Mesodermal cell (in vitro differentiated cells): Measurements from ENCODE around the gene NFKBIA.

ENCODE experiments used
- H3K27ac ChIP-seq: 2 replicates; pipeline ENCODE4 v1.7.0; 2013; ENCODE audit warnings: mild to moderate bottlenecking, low read depth, low read length, moderate library complexity; ENCODE audit not compliant: severe bottlenecking
- H3K36me3 ChIP-seq: 2 replicates; pipeline ENCODE4 v1.7.1; 2013; ENCODE audit warnings: mild to moderate bottlenecking, low read length, moderate library complexity; ENCODE audit not compliant: control insufficient read depth, insufficient read depth
- H3K4me1 ChIP-seq: one replicate; pipeline ENCODE4 v1.7.1; 2013; ENCODE audit warnings: mild to moderate bottlenecking, low read length; ENCODE audit not compliant: insufficient read depth, control insufficient read depth, poor library complexity, severe bottlenecking
- H3K4me3 ChIP-seq: 2 replicates; pipeline ENCODE4 v1.7.0; 2013; ENCODE audit warnings: low read length, control low read depth, mild to moderate bottlenecking; ENCODE audit not compliant: insufficient read depth, poor library complexity, severe bottlenecking; ENCODE audit errors: extremely low read depth
- H3K9me3 ChIP-seq: 2 replicates; pipeline ENCODE4 v1.7.1; 2013; ENCODE audit warnings: mild to moderate bottlenecking, low read length, moderate library complexity; ENCODE audit not compliant: control insufficient read depth
- WGBS, 2 experiments: methylation state at CpG; one replicate each; pipeline ENCODE4 v1.1.5; 2013; ENCODE audit warnings: missing lambda C conversion rate in 2 of 2; ENCODE audit not compliant: insufficient coverage in 2 of 2; 5-methylcytosine and 5-hydroxymethylcytosine counted together

NFKBIA gene

GRCh38 chr14:35352274-35353233 is 52.0 kb downstream of the NFKBIA start:
- Histone ChIP-seq H3K4me1 (peaks cover 40% of the 10 kb centered on the region), H3K9me3 (no peaks in the 10 kb centered on the region), H3K36me3 (no peaks in the 10 kb centered on the region), H3K4me3 (no peak overlapping the region), H3K27ac (peak overlapping the region; percentile 23)
- WGBS, 2 experiments, result 72 to 75% methylated on average over 12 to 13 of the region's 15 CpGs

GRCh38 chr14:35351897-35352273 is 52.7 kb downstream of the NFKBIA start:
- H3K4me3 ChIP-seq, result no peak overlapping the region
- H3K36me3 ChIP-seq, result no peaks in the 10 kb centered on the region
- WGBS, 2 experiments, result 85% methylated on average over 4 of the region's 4 CpGs
- no peaks in the 10 kb centered on the region for H3K9me3 ChIP-seq
- H3K4me1 ChIP-seq, result peaks cover 40% of the 10 kb centered on the region
- H3K27ac ChIP-seq, result peak overlapping the region; percentile 23
